ENCODE results near the gene CCN5.
"Not testable (repeated sequence)": the region's sequence is repeated elsewhere in the genome, so short reads cannot be mapped to it uniquely, and the experiment has no call there.

CCN5 gene

DNA sequence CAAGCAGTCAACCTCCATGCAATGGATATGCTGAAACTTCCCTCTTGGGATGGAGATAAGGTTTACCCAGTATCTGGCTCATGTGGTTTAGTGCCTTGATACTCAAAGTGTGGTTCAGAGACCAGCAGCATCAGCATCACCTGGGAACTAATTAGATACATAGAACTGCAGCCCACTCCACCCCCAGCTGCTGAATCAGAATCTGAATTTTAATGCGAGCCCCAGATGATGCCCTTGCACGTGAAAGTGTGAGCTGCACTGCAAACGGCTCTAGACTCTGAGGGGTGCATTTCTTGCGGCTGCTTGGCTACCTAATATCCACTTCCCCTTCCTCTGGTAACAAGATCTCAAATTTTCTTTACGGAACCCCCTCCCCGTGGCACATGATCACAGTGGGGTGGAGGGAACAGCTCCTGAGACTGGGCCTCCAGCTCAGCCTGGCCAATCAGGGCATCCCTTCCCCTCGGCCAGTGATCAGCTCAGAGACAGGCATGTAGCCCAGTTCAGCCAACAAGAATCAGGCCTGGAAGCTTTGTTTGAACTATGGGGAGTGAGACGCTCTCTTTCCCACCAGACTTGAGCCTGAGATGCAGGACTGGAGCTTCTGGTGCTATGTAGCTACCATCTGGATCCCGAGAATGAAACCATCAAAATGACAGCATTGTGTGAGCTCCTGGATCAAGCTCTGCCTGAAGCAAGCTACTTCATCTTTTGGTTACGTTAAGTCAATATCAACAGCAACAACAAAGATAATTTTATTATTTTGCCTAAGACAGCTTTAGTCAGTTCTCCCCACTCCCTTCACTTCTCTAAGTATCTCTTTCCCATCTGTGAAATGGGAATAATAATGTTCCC is 43.3 kb downstream of the CCN5 start:
- DNase-seq (ENCODE audit: low read depth), result no peak

DNA sequence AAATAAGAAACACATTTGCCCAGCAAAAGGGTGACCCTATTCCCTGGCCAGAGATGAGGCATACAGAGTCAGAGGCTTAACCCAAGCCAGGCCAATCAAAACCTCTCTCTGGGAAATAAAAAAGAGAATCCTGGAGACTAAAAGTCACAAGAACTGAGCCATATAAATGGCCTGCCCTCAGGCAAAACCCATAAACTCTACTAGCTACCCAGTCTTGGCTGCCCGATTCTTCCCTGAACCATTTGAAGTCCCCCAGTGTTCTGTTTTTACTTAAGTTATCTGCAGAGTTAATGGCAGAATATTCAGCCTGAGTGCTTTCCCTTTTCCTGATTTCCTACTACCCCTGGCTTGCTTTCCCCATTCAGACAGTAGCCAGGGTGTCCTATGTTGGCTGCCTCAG is 44.4 kb downstream of the CCN5 start:
- no peak for DNase-seq (ENCODE audit: low read depth)

DNA sequence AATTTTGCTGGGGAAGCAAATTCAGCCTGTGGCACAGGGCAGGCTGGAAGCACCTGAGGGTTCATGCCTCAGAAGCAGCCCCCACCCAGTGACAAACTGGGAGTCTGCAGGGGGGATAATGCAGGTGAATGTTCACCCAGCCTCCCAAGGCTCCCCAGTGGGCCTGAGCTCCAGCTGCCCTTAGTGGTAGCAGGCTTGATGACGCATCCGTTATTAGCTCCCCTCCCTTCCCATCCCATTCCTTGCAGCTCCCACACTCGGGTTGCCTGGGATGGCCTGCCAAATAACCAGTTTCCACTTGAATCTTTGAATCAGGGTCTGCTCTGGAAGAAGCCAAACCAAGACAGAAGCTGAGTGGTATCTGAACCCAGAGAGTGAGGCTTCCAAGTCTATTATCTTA is 46.3 kb downstream of the CCN5 start:
- DNase-seq (ENCODE audit: low read depth), result no peak

DNA sequence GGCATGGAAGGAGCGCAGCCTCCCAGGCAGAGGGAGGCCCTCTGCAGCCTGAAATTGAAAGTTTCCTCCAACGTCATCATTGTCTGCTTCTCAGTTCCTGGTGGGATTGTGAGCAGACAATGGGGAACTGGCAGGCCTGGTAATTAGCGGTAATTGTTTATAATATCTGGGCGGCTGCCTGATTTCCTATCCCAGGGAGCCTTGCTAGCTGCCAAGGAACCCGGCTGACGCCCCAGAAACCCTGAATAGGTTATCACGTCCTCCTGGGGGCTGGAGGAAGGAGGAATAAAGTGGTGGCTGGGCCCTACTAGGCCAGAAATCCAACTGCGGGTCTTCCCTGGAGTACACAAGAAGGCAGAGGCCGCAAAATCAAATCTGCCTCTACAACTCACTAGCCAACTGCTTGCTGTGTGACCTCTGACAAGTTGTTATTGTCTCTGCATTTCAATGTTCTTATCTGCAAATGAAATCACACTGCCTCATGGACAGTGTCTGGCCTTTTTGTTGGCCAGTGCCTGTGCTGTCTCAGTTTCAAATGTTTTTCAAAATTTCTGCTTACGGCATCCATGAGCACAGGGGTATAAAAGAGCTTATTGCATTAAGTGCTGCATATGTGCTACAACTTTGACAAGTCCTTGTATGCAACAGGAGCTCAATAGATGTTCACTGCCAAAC is 47.4 kb downstream of the CCN5 start:
- no peak for DNase-seq (ENCODE audit: low read depth)

DNA sequence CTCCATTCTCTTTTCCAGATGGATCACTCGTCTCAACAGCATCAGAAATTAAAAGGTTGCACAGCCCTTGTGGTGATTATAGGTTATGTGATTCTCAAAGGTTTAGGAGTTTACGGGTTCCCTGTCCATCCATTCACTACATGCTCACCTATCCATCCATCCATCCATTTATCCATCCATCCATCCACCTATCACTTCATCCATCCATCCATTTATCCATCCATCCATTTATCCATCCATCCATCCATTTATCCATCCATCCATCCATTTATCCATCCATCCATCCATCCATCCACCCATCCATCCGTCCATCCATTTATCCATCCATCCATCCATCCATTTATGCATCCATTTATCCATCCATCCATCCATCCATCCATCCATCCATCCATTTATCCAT is 48.6 kb downstream of the CCN5 start:
- DNase-seq (ENCODE audit: low read depth), result not testable (repeated sequence)

DNA sequence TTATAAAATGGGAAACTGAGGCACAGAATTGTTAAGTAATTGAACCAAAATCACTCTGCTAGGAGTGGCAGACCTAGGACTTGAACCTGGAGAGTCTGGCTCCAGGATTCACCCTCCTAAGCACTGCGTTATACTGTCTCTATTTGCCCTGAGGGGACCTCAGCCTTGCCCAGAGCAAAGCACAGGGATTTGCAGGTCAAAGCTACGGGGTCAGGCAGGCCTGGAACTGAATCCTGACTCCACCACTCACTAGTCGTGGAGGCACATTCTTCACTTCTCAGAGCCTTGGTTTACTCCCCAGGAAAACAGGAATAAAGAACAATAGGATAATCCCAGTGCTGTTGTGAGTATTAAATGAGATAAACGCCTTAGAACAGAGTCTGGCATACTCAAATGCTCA is 49.9 kb downstream of the CCN5 start:
- DNase-seq (ENCODE audit: low read depth), result no peak

DNA sequence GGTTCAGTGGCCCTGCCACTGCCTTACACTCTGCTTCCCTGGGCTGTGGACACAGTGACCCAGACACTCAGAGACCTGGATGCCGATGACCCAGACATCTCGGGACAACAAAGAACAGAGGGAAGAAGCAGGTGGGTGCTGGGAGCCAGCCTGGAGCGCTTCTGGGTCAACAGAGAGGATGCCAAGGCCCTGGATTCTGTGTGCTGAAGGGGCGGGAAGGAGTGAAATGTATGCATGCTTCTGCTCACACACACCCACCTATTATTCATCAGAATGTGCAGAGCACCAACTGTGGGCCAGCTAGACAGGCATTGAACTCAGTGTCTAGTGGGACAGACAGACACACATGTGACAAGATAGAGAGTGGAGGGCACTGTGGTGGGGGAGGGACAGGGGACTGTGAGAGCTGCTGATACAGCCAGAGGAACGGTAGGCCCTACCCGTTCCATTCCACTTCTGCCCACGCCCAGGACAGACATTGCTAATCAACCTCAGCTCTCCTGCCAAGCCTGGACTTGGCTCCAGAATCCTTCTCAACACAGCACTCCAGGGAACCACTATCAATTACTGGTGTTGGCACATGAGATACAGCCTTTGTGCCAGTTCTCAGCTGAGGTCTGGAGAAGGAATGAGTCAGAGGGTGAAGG is 50.7 kb downstream of the CCN5 start:
- no peak for DNase-seq (ENCODE audit: low read depth)

DNA sequence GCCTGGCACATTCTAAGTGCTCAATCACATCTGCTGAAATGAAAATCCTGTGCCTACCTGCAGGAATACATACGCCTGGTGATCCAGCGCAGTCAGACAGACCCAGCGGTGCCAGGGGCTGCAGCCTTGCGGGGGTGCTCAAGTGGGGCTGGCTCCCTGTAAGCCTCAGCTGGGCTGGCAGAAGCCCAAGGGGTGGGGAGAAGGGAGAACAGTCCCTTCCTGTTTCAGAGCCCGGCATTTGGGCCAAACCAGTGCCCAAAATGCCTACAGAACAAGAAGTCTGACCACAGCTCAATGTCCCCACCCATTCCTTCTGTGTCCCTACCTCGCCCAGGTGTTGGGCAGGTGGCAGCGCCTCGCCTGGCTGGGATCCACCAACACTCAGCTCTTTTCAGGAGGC is 53.1 kb downstream of the CCN5 start:
- DNase-seq (ENCODE audit: low read depth), result no peak

DNA sequence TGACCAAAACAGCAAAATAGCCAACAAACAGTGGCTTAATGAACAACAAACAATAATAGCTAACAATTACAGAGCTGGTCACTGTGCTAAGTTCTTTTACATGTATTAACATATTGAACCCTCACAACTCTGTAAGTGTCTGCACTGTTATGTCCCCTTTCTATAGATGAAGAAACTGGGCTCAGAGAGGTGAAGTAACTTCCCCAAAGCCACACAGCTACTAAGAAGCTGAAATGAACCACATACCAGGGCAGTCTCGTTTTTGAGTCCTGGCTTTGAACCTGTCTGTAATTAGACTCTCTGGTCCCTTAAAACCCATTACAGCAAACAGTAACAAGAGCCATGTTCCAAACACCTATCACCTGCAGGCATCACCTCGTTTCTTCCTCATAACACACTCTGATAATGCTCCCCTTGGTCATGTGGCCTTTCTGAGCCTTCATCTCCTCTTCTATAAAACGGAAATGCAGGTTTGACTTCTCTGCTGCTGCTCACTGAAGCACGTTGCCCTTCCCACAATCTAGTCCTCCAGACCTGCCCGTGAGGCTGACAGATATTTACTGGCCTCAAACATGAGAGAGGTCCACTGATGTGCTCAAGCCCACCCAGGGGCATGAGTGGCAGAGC is 53.8 kb downstream of the CCN5 start:
- no peak for DNase-seq (ENCODE audit: low read depth)

DNA sequence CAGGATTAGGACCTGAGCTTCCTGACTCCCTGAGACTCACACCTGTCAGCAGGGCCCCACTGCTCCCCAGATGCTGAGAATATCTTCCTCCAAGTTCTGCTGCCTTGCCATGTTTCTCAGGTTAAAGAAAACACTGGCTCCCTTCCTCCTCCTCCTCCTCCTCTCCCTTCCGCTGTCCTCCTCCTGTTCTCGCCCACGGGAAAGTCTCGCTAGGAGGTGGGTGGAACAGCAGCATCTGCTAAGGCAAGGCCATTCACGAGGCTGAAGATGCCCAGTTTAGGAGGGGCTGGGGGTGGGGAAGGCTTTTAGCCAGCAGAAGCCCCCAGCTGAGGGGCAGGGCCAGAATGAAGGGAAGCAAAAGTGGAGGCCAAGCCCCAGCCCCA is 54.3 kb downstream of the CCN5 start:
- no peak for DNase-seq (ENCODE audit: low read depth)

DNA sequence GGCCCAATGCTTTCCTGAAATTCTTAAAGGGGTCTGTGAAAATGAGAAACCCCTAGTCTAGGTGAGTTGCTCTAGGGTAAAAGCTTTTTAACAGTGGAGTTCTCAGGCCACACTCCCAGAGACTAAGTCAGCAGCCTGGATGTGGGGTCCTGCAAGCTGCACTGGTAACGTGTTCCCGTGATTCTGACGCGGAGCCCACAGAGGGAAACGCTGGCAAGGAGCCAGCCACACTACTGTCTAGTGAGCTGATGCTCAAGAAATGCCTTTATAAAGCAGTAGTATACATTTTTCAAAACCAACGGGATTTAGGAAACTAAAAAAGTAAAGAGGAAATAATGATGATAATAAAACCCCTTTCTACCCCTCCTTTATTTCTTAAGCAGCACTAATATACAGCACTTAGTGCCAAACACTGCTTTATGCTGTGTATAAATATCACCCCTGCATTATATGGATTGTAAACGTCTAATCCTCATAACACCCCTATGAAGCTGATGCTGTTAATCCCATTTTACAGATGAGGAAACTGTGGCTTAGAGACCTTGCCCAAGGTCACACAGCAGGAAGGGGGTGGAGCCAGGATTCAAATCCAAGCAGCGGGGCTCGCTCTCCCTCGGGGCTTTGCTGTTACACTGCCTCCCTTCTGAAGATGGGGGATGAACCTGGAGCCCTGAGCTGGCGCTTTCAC is 55.5 kb downstream of the CCN5 start:
- DNase-seq (ENCODE audit: low read depth), result no peak

DNA sequence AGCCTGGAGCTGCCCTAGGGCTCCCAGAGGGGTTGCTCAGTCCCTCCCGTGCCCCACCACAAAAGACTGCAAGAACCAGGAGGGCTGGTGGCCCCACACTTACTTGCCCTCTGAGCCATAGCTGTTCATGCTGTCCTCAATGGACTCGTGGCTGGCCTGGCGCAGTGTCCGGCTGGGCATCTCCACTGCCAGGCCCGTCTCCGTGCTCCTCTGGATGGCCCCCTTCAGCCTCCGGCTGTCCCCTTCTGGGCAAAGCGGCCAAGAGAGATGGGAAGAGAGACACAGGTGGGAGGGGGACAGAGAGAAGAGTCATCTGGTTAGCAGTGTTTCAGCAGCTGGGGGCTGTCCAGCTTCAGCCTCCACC is 56.0 kb downstream of the CCN5 start:
- DNase-seq (ENCODE audit: low read depth), result no peak

DNA sequence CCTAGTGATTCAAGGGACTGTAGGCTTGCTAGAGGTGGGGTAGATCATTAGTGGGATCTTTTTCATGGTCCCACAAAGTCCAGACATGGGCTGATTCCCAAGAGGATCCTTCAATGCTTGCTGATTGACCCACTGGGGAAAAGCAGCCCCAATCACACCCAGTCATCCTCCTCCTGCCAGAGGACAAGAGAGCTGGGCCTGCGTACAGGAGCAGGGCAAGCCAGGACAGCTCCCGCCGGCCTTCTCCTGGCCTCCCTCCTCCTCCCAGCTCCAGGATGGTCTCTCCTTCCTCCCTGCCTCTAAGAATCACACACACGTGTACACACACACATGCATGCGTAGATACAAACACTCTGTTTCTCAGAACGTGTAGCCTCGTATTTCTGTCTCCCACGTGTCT is 57.5 kb downstream of the CCN5 start:
- DNase-seq (ENCODE audit: low read depth), result no peak

DNA sequence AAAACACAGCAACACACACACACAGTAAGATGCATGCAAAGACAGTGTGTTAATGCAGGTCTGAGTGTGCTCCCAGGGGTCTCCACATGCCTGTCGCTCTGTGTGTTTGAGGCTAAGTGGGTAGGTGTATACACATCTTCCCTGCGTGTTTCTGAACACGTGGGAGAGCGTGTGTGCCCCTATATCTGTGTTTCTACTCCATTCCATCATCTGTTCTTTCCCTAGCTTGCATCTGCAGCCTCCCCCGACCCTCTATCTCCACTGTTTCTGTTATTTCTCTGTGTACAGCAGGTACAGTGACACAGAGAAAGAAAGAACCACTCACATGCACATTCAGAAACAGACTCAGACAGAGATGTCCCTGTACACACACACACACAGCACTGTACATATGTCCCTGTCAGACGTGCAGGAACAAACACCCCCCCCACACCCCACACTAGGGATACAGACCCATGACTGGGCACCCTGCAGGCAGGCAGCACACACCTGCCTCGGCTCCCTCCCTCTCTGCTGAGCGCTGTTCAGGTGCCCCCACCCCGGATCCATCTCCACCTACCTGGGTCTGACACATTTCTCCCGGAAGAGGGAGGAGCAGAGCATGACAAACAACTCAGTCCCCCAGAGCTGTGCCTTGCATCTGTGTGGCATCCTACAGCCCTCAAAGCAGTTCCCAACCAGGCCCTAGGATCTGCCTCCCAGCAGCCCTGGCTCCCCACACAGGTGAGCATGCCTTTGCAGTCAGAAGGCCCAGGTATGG is 58.1 kb downstream of the CCN5 start:
- no peak for DNase-seq (ENCODE audit: low read depth)

DNA sequence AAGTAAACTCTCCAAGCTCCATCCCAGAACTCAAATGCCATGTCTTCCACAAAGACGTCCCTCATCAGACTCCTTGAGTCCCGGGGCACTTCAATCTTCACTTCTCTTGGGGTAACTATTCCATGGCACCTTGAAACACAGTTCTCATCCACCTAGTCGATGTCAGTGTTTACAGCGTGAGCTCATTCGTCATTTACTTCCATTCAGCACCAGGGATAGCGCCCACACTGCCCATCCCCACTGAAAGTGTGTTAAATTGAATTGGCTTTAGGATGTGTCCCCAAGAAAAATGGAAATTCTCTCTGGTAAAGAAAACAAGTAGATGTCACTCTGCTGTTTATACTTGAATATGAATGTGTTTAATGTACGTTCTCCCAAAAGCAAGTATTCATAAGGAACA is 61.8 kb downstream of the CCN5 start:
- no peak for DNase-seq (ENCODE audit: low read depth)

Measured in CMK (cell line).